ENCODE measurements around the gene PRDM7.
"Not testable (repeated sequence)": the region's sequence is repeated elsewhere in the genome, so short reads cannot be mapped to it uniquely, and the experiment has no call there.

Gene PRDM7

DNA sequence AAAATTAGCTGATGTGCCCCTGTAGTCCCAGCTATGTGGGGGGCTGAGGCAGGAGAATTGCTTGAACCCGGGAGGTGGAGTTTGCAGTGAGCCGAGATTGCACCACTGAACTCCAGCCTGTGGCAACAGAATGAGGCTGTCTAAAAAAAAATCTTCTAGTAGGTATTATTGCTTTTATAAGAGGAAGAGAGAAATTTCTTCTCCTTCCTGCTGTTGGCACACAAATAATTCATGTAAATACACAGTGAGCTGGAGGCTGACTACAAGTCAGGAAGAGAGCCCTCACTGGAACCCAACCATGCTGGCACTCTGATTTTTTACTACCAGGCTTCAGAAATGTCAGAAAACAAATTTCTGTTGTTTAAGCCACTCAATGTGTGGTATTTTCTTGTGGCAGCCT, 6.7 kb downstream of the PRDM7 start:
- no peak for DNase-seq

DNA sequence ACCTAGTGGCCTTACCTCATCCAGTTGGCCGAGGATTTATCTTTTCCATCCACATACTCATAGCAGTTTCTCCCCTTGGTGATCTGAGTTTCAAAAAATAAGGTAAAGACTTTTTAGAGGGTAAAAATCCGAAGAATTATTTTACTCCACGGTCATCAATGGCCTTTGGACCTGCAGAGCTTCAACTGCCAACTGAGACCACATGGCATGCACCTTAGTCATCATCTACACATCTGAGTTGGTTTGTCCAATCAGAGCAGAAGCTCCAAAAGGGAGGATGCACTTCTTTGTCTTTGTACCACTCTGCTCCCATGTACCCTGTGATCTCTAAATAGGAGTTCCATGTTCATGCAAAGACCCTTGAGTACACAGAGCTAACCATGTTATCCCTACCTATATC, 15.7 kb downstream of the PRDM7 start:
- DNase-seq: no peak

DNA sequence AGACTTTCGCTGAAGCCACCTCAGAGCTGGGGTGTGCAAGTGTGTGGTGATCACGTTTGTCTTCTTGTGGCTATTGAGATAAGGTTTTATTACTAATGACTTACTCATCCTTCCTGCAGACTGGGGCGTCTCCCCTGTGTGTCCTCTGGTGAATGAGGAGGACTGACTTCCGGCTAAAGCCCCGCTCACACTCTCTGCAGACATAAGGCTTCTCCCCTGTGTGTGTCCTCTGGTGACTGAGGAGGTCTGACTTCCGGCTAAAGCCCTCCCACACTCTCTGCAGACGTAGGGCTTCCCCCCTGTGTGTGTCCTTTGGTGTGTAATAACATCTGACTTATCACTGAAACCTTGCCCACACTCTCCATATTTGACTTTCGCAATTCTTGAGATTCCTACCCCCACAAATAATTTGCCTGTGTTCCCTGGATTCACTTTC, 19.4 kb downstream of the PRDM7 start:
- DNase-seq: no peak

DNA sequence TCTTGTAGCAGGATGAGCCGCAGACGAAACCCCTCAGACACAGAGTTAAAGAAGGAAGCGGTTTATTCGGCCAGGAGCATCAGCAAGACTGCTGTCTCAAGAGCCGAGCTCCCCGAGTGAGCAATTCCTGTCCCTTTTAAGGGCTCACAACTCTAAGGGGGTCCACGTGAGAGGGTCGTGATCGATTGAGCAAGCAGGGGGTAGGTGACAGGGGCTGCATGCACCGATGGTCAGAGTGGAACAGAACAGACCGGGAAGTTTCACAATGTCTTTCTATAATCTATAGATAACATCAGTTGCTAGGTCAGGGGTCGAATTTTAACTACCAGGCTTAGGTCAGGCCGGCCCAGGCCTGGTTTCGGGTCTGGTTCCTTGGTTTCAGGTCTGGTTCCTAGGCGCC, 20.6 kb downstream of the PRDM7 start:
- DNase-seq: not testable (repeated sequence)

DNA sequence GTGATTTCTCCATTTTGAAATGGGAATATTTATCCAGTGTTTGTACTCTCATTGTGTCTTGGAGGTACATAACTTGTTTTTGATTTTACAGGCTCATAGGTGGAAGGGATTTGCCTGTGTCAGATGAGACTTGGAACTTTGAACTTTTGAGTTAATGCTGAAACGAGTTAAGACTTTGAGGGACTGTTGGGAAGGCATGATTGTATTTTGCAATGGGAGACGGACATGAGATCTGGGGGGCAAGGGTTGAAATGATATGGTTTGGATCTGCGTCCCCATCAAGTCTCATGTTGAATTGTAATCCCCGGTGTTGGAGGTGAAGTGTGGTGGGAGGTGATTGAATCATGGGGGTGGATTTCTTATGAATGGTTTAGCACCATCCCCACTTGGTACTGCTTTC, 21.8 kb downstream of the PRDM7 start:
- DNase-seq: no peak

DNA sequence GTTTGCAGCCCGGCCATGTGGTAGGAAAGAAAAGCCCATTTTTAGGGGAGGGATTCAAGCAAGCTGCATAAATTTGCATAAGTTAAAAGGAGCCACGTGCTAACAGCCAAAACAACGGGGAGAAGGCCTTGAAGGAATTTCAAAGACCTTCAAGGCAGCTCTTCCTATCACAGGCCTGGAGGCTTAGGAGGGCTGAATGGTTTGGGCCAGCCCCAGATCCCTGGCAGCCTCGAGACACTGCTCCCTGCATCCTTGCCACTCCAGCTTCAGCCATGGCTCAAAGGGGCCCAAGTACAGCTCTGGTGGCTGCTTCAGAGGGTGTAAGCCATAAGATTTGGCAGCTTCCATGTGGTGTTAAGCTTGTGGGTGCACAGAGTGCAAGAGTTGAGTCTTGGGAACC, 22.6 kb downstream of the PRDM7 start:
- no peak for DNase-seq

DNA sequence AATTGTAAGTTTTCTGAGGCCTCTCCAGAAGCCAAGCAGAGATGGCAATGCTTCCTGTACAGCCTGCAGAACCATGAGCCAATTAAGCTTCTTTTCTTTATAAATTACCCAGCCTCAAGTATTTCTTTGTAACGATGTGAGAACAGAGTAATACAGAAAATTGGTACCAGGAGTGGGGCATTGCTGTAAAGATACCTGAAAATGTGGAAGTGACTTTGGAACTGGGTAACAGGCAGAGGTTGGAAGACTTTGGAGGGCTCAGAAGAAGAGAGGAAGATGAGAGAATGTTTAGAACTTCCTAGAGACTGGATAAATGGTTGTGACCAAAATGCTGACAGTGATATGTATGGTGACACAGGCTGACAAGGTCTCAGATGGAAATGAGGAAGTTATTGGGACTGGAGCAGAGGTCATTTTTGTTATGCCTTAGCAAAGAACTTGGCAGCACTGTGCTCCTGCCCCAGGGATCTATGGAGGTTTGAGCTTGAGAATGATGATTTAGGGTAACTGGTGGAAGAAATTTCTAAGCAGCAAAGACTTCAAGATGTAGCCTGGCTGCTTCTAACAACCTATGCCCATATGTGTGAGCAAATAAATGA, 23.1 kb downstream of the PRDM7 start:
- no peak for DNase-seq

DNA sequence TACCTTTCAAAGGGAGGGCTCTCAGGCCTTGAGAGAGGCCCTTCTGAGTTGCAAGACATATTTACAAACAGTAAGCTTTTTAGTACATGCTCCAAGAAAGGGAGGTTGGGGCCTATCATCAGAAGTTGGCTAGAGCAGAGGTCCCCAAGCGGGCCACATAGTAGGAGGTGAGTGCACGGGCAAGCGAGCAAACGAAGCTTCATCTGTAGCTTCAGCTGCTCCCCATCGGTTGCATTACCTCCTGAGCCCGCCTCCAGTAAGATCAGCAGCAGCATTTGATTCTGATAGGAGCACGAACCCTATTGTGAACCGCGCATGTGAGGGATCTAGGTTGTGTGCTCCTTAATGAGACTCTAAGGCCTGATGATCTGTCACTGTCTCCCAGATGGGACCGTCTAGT, 26.2 kb downstream of the PRDM7 start:
- no peak for DNase-seq

DNA sequence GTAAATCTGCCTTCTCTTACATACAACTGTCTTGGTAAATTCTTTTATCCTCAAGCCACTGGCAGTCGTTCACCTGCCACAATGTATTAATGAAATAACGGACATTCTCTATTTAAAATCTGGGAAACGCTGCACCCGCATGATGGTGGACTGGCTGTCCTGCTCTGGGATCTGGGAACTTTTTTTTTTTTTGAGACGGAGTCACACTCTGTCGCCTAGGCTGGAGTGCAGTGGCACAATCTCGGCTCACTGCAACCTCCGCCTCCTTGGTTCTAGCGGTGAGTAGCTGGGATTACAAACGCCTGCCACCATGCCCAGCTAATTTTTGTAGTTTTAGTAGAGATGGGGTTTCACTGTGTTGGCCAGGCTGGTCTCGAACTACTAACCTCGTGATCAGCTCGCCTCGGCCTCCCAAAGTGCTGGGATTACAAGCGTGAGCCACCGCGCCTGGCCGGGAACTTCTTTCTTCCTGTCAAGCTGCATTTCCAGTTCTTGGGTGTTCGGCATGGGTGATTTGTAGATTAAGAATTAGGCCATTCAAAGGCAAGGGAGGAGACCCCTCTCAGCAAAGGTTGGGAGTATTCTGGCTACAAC, 28.3 kb downstream of the PRDM7 start:
- DNase-seq: no peak

DNA sequence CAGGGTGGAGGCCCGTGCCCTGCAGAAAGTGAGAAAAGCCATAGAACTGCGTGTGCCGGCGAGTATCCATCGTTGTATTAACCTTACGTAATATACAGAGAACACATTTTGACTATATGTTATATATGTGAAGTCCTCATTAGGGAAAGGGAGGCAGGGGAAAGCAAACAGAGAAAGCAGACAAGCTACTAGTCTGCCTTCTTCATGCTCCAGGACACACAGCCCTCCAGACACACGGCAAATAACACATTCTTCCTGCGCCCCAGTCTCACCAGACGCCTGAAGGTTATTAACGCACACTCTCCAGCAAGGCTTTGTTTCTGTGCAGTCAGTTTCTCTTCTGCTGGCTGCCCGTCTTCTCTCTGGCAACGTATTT, 28.8 kb downstream of the PRDM7 start:
- DNase-seq: no peak

DNA sequence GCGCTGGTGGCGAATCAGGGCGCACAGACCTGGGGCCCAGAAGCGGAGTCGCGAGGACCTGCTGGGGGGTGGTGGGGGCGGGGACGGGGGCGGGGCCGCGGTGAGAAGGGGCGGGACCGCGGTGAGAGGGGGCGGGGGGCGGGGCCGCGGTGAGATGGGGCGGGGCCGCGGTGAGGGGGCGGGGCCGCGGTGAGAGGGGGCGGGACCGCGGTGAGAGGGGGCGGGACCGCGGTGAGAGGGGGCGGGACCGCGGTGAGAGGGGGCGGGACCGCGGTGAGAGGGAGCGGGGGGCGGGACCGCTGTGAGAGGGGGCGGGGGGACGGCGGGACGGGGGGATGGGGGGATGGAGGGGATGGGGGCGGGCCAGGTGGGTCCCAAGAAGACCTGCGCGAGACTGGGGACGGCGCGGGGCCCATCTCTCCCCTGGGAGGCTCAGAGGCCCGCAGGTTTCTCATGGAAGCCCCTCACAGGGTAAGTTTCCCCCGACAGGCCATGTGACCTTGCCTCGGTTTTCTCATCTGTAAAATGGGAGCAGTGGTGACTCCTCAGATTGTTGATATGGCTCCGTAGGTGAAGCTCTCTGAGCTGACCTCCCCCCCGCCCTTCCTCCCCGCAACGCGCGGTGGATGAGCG, 29.3 kb downstream of the PRDM7 start:
- no peak for DNase-seq

DNA sequence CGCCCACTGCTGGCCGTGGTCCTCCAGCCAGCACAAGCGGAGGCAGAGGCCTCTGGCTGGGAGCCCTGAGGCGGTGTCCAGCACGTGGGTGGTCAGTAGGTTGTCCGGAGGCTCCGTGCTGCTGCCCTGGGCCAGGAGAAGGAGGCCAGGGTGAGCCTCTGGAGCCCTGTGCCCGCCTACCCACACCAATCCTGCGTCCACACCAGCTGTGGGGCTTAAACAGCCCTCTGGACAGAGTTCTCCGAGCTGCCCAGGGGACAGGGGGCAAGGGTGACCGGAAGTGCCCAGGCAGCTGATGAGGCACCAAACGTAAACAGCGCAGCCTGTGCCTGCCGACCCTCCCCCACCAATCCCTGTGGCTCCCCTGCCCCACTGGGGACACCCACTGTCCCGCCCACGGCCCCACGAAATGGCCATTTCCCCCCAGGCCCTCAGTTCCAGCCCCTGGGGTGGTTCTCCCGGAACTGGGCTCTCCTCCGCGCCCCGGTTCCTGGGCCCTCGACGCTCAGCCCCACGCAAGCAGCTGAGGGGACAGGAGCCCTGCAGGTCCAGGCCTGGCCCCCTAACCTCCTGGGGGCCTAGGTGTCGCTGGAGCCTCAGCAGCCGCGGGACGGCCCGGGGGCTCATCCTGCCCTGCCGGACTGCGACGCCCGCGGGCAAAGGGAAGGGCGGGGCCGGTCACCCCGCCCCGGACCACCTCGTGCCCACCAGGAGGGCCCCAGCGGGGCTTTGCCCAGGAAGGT, 30.0 kb downstream of the PRDM7 start:
- no peak for DNase-seq

DNA sequence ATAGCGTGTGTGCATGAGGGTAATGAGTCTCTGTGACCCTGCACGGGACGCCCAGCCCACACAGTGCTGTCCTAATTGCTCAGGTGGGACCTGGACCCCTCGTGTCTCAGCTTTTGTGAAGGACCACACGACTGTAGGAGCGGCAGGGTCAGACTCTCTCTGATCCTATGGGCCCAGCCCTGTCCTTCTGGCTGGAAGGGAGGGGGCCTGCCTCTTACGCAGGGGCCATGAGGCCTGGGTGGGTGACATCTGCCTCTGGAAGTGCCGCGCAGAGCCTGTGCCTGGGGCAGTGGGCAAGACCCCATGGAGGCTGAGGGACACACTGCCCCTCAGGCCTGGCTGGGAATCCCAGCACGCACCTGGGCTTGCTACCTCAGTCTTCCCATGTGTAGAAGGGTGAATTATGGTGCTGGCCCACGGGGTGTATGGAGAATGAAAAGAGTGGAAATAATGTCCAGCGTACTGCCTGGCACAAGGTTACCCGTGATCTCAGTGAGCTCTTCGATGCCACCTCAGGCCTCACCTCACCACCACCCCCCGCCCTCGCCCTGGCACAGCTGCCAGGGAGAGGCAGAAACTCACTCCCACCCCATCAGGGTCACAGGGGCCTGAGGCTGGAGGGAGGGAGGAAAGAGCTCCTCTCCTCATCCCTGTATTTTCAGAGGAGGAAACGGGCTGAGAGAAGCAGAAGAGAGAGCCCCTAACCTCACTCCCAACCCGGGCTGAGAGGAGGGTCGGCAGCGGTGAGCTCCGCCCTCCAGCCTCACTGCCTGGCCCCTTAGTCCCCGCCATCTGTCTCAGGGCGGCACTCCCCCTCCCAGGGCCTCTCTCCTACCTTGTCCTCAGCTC, 30.8 kb downstream of the PRDM7 start:
- peak; percentile 1 for DNase-seq

DNA sequence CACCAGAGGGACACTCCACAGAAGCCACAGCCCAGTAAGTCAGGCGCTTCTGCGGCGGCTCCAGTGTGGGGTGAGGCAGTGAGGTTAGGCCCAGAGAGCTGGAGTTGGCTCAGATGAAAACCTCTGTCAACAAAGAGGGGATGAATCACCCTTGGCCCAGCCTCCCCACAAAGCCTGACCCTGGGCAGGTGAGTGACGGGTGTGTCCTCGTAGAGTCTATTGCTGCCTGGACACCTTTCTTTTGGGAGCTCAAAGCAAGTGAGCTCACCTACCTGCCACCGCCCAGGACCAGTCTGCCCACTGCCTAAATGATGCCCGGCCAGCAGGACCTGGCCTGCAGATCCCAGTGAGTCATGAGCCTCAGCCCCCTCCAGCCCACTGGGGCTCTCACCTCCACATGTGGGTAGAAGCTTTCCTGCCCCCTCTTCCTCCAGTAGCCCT, 33.0 kb downstream of the PRDM7 start:
- DNase-seq: no peak

DNA sequence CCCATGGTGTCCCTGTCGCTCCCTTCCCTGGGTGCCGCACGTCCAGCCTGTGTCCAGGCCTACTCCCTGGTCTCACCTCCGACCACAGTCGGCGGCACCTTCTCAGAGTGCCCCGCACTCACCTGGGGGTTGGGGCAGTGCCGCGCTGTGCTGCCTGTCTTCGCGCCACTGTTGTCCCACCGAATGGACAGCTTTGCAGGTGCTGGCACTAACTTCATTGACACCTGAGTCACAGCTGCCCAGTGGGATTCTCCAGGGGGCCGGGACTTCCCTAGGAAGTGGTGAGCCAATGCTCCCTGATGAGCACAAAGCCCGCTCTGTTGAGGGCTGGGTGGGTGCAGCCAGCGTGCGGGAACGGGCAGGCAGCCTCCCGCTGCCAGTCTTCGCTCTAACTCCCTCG, 33.6 kb downstream of the PRDM7 start:
- no peak for DNase-seq

DNA sequence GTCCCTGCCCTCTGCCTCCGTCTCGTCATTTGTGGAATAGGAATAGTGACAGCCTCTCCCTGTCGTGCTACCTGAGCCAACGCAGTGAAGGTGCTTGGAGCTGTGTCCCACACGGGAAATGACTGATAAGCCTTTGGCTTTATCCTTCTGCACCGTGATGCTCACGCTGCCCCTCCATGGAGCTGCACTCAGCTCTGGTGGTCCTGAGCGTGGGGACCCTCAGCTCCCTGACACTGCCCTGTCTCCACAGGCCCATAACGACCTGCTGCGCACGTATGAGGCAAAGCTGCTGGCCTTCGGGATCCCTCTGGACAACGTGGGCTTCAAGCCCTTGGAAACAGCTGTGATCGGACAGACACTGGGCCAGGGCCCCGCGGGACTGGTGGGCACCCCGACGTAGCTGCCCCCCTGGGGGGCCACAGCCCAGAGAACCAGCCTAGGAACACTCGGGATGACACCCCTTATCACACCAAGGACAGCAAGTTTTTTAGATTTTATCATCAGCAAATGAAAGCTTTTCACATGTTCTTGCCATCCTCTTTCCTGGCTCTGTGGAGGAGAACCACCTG, 34.1 kb downstream of the PRDM7 start:
- no peak for DNase-seq

DNA sequence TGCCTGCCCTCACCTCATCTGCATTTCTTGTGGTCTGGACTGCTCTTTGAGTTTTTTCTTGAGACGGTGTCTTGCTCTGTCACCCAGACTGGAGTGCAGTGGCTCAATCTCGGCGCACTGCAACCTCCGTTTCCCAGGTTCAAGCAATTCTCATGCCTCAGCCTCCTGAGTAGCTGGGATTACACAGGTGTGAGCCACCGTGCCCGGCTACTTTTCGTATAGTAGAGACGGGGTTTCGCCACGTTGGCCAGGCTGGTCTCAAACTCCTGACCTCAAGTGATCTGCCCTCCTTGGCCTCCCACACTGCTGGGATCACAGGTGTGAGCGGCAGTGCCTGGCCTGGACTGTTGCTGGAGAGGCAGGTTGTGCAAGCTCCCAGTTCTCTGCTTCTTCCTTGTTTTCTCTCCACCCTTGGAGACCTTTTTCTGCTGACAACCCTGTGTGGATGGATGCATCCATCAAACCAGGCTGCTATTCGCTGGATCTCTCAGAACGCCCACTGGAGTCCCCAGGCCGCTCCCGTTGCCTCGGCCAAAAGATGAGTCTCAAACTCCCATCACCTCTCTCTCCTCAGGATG, 35.1 kb downstream of the PRDM7 start:
- no peak for DNase-seq

DNA sequence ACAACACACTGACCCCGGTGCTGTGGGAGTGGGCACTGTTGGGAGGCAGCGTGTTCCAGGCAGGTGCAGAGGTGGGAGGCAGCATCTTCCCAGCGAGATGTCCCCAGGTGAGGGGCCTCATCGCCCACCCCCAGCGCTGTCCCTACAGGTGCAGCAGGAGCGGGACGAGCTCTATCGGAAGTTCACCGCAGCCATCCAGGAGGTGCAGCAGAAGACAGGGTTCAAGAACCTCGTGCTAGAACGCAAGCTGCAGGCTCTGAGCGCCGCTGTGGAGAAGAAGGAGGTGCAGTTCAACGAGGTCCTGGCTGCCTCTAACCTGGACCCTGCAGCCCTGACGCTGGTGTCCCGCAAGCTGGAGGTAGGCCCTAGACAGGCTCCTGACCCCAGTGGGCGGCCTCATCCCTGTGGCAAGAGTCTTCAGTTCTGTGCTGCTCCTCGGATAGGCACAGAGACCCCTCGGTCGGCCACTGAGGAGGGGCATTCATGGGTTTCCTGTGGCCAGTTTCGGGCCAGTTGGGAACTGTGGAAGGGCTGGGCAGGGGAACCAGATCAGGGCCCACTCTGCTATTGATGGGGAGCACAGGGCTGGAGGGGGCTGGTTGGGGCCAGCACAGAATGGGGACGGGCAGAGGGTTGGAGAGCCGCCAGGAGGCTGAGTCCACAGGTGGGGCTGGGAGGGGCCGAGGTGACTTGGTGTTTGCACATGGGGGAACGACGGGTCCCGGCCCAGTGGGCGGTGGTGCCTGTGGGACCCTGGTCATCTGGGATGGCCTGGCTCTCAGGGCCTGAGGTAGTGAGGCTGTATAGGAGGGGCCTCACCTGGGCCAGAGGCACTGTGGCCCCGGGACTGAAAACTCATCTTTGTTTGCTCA, 36.7 kb downstream of the PRDM7 start:
- DNase-seq: no peak

DNA sequence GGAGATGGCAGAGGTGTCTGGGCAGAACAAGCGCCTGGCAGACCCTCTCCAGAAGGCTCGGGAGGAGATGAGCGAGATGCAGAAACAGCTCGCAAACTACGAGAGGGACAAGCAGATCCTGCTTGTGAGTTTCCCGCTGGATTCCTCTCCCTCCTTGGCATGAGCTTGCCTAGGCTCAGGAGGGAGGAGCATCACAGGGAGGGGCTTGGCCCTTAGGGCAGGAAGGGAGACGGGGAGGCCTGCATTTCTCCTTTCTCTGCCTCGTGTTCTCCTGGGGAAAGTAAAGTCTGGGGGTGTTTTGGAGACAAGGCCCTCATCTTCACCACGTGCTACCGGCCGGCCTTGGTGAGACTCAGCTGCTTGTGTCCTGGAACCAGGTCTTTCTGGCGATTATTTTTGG, 39.9 kb downstream of the PRDM7 start:
- DNase-seq: no peak

DNA sequence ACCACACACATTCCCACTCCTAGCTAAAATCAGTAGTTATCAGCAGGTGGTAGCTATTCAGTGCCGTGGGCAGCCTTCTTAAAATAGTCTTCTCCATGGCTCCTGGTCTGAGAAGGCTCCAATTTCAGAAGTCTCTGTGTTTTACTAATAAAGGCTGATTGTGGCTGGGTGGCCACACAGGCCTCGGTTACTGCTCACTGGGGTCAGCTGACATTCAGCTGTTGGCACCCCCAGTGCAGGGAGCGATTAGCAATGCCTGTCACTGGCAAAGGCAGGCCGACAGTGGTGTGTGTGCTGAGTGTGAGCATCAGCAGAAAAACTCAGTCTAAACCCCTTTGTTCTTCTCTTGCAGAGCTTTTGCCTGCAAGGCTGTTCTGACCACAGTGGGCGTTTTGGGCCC, 41.2 kb downstream of the PRDM7 start:
- no peak for DNase-seq

DNA sequence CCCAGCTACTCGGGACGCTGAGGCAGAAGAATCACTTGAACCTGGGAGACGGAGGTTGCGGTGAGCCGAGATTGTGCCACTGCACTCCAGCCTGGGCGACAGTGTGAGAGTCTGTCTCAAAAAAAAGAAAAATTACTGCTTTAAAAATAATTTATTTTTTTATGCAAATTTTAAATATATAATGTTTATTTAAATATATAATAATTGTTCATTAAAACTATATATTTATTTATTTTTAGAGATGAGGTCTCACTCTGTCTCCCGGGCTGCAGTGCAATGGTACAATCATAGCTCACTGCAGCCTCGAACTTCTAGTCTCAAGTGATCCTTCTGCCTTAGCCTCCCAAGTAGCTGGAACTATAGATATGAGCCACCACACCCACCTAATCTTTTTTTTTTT, 42.6 kb downstream of the PRDM7 start:
- DNase-seq: no peak

All from NCI-H510A treated with DMSO at 0.1 percent for 48 hours (cell line).